GM12874 (cell line): ENCODE results near the gene SLC43A3.

Source experiments
- CTCF ChIP-seq: IDR thresholded peaks from 2 replicates; pipeline ENCODE4 v1.5.1; 2011; ENCODE audit warnings: low read depth, mild to moderate bottlenecking, control low read depth, low read length, moderate library complexity; ENCODE audit not compliant: insufficient read depth

The SLC43A3 gene

DNA sequence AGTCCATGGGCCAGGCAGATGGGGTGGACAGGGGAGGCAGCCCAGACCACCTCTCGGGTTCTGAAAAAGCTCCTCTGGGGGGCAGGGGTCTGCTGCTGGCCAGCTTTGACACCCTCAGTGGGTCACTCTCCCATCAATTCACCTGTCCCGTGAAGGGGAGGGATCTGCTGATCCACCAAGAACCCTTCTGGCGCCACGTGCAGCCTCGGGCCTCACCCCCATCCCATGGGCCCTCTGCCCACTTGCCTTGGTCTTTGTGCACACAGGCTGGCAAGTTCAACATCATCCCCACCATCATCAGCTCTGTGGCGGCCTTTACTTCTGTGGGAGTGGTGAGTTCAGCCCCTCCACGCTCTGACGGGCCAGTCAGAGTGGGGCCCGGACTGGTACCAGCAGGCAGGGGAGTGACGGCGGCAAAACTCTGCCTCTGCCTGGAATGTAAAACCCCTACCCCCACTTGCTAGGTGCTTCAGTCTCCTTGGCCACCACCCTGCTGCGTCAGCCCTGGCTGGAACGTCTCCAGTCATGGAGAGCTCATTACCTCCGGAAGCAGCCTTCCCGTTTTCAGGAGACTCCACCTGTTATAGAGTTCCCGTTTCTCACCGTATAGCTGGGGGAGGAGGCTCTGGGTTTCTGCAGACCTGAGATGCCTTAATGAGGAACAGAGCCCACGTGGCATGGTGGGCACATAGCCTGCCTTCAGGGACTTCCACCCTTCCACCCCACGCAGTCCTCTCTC is 58.6 kb downstream of the SLC43A3 start:
- TF ChIP-seq CTCF: no peak

DNA sequence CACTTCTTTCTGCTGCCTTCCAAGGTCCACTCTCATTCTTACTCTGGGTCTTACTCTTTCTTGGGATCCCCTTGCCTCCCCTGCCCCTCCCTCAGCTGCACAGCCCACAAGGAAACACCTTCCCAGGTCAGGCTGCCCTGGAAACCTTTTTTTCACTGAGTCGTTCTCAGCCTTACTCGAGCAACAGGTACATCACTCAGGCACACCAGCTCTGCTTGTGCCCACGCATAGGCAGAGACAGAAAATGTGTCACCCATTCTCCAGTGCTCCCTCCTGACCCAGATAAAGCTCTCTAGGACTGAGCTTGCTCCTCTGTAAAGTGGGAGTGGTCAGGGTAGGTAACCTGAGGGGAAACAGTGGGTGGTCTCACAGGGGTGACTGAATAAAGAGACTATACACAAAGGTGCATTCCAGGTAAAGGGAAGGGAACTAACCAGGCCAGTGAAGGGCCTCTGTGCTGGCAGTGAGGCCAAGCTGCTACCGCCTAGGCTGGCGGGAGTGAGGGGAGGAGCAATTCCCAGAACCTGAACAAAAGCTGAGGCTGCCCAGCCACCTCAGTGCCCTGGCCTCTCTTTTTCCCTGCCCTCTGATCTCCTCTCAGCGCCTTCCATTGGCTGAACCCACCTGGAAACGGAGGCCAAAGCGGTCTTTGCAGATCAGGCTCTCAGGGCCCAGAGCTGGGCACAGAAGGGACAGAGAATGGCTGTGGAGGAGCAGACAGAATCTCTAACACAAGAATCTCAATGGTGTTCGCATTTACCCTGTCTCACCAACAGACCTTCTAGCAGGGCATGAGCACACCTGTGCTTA is 61.9 kb downstream of the SLC43A3 start:
- TF ChIP-seq CTCF: no peak

GRCh38 chr11:57363131-57364080 is 63.5 kb downstream of the SLC43A3 start:
- TF ChIP-seq CTCF: no peak

DNA sequence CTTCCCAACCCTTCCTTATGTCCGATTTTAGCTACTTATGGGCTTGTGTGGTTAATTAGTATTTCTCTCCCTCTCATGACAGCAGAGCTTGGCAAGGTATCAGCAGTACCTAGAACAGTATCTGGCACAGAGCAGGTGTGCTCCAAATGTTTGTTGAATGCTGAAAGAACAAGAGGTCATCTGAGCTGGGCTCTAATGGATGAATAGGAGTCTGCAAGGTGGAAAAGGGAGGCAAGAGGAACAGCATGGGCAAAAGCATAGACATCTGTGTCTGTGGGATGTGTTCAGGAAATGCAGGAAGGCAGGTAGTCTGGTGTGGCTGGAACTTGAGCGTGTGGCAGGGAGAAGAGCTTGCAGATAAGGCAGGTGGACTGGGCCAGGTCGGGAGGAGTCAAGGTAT is 65.0 kb downstream of the SLC43A3 start:
- TF ChIP-seq CTCF: no peak

GRCh38 chr11:57360991-57361390 is 65.9 kb downstream of the SLC43A3 start:
- no peak for TF ChIP-seq CTCF

GRCh38 chr11:57359896-57360690 is 66.8 kb downstream of the SLC43A3 start:
- no peak for TF ChIP-seq CTCF
